ENCODE data around the gene C9orf57.

The C9orf57 gene

DNA sequence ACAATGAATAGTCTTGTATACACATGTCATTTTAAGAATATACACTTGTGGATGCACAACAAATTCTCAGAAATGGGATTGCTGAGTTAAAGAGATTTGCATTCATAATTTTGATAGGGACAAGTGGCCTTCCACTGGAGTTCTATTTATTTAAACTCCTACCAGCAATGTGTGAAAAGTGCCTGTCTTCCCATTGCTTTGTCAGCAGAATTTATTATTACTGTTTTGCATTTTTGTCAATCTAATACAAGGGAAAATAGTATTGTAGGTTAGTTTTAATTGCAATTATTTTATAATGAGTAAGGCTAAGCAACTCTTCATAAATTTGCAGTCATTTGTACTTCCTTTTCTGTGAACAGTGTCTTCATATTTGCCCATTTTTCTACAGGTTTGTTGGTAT, 55.0 kb downstream of the C9orf57 start:
- Histone ChIP-seq H3K4me3 (ENCODE audit: low read depth in 1 of 2, low read length in 2 of 2) (no peak overlapping the region), H3K9me3 (ENCODE audit: insufficient read depth, low read length, severe bottlenecking) (no peaks in the 10 kb centered on the region), H2AFZ (ENCODE audit: low read depth, low read length) (no peak overlapping the region), H3K79me2 (ENCODE audit: insufficient read depth, low read length) (no peaks in the 10 kb centered on the region), H4K20me1 (ENCODE audit: insufficient read depth, low read length) (no peaks in the 10 kb centered on the region), H3K9ac (ENCODE audit: low read depth, low read length) (no peak overlapping the region), H3K36me3 (ENCODE audit: insufficient read depth, low read length) (no peaks in the 10 kb centered on the region), H3K27ac (ENCODE audit: low read length) (no peak overlapping the region), H3K4me1 (ENCODE audit: insufficient read depth, low read length) (no peaks in the 10 kb centered on the region), H3K27me3 (ENCODE audit: insufficient read depth, low read length, poor library complexity) (no peaks in the 10 kb centered on the region), H3K4me2 (ENCODE audit: insufficient read depth, low read length) (no peak overlapping the region)
- TF ChIP-seq, protein P1, sequence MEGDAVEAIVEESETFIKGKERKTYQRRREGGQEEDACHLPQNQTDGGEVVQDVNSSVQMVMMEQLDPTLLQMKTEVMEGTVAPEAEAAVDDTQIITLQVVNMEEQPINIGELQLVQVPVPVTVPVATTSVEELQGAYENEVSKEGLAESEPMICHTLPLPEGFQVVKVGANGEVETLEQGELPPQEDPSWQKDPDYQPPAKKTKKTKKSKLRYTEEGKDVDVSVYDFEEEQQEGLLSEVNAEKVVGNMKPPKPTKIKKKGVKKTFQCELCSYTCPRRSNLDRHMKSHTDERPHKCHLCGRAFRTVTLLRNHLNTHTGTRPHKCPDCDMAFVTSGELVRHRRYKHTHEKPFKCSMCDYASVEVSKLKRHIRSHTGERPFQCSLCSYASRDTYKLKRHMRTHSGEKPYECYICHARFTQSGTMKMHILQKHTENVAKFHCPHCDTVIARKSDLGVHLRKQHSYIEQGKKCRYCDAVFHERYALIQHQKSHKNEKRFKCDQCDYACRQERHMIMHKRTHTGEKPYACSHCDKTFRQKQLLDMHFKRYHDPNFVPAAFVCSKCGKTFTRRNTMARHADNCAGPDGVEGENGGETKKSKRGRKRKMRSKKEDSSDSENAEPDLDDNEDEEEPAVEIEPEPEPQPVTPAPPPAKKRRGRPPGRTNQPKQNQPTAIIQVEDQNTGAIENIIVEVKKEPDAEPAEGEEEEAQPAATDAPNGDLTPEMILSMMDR (IDR thresholded peaks at IDR 0.05; ENCODE audit: borderline replicate concordance, extremely low read depth, low read length, poor library complexity, severe bottlenecking) = no peak
- TF ChIP-seq EZH2 (IDR thresholded peaks at IDR 0.05; ENCODE audit: borderline replicate concordance, low read depth, low read length, severe bottlenecking) = no peak
- ATAC-seq (ENCODE audit: insufficient read depth, low read depth) (no peak), DNase-seq (no peak)

Data from DND-41 (cell line).